DOHH2 (cell line): ENCODE measurements around the gene CTLA4.

Source experiments
- H3F3A ChIP-seq: fragments of 200-600 bp; sonication (generic), shearing (Covaris generic); 2 replicates; pipeline ENCODE4 v1.6.0; 2016; ENCODE audit warnings: antibody characterized with exemption, mild to moderate bottlenecking; ENCODE audit not compliant: control insufficient read depth, insufficient read depth
- H3K27ac ChIP-seq: fragments of 200-600 bp; sonication (generic); 2 replicates; pipeline ENCODE4 v1.5.1; 2014; ENCODE audit warnings: low read depth, mild to moderate bottlenecking, low read length, moderate library complexity
- H3K27me3 ChIP-seq: fragments of 200-600 bp; sonication (generic); 2 replicates; pipeline ENCODE4 v1.6.1; 2014; ENCODE audit warnings: mild to moderate bottlenecking, low read length, mixed read lengths; ENCODE audit not compliant: control insufficient read depth
- H3K36me3 ChIP-seq: fragments of 200-600 bp; sonication (generic); 2 replicates; pipeline ENCODE4 v1.6.1; 2014; ENCODE audit warnings: mild to moderate bottlenecking, low read length, moderate library complexity, mixed read lengths; ENCODE audit not compliant: control insufficient read depth
- H3K4me1 ChIP-seq: fragments of 200-600 bp; sonication (generic); 2 replicates; pipeline ENCODE4 v1.6.1; 2014; ENCODE audit warnings: mild to moderate bottlenecking, low read length, mixed read lengths; ENCODE audit not compliant: control insufficient read depth
- H3K4me2 ChIP-seq: fragments of 200-600 bp; sonication (generic); 2 replicates; pipeline ENCODE4 v1.6.0; 2014; ENCODE audit warnings: mild to moderate bottlenecking, low read length, moderate library complexity
- H3K4me3 ChIP-seq: fragments of 200-600 bp; sonication (generic); 2 replicates; pipeline ENCODE4 v1.5.1; 2014; ENCODE audit warnings: mild to moderate bottlenecking, low read length, mixed read lengths
- H3K79me2 ChIP-seq: fragments of 200-600 bp; sonication (generic); 2 replicates; pipeline ENCODE4 v1.6.1; 2014; ENCODE audit warnings: mild to moderate bottlenecking, low read length, mixed read lengths; ENCODE audit not compliant: control insufficient read depth
- H3K9me2 ChIP-seq: fragments of 200-600 bp; sonication (generic); replicated peaks from 2 replicates; pipeline ENCODE4 v1.6.1; 2014; ENCODE audit warnings: mild to moderate bottlenecking, low read length, mixed read lengths; ENCODE audit not compliant: control insufficient read depth
- H3K9me3 ChIP-seq: fragments of 200-600 bp; sonication (generic); 2 replicates; pipeline ENCODE4 v1.6.1; 2014; ENCODE audit warnings: antibody characterized with exemption, low read length, mixed read lengths; ENCODE audit not compliant: control insufficient read depth, insufficient read depth
- H4K20me1 ChIP-seq: fragments of 200-600 bp; sonication (generic); 2 replicates; pipeline ENCODE4 v1.6.0; 2014; ENCODE audit warnings: low read depth, mild to moderate bottlenecking, antibody characterized with exemption, low read length, moderate library complexity; ENCODE audit not compliant: control insufficient read depth, insufficient read depth
- CTCF ChIP-seq: fragments of 200-600 bp; sonication (generic); IDR thresholded peaks from one replicate; pipeline ENCODE4 v1.5.1; 2014; ENCODE audit warnings: antibody characterized with exemption, mild to moderate bottlenecking, low read depth, low read length; ENCODE audit not compliant: poor library complexity, severe bottlenecking
- EZH2phosphoT487 ChIP-seq: fragments of 200-600 bp; sonication (generic); IDR thresholded peaks from 2 replicates; pipeline ENCODE4 v1.6.1; 2017; ENCODE audit warnings: borderline replicate concordance, mild to moderate bottlenecking, antibody characterized with exemption, low read length, moderate library complexity, mixed read lengths

The CTLA4 gene

GRCh38 chr2:203894262-203894661 is 26.7 kb downstream of the CTLA4 start:
- Histone ChIP-seq H3K4me2 (no peak overlapping the region), H3K79me2 (no peaks in the 10 kb centered on the region), H3K4me3 (no peak overlapping the region), H4K20me1 (no peaks in the 10 kb centered on the region), H3K9me3 (no peaks in the 10 kb centered on the region; the same call in 1 of the 2 replicates), H3K36me3 (no peaks in the 10 kb centered on the region), H3K27ac (no peak overlapping the region), H3F3A (no peaks in the 10 kb centered on the region), H3K4me1 (peaks cover 13% of the 10 kb centered on the region), H3K9me2 (no peaks in the 10 kb centered on the region), H3K27me3 (peaks cover 21% of the 10 kb centered on the region)
- TF ChIP-seq CTCF (no peak), EZH2phosphoT487 (no peak)

GRCh38 chr2:203897544-203897943 is 30.0 kb downstream of the CTLA4 start:
- H3F3A ChIP-seq: no peaks in the 10 kb centered on the region
- TF ChIP-seq CTCF (no peak), EZH2phosphoT487 (no peak)
- H3K9me2 ChIP-seq: no peaks in the 10 kb centered on the region
- H3K27ac ChIP-seq: no peak overlapping the region
- no peak overlapping the region for H3K4me3 ChIP-seq
- no peaks in the 10 kb centered on the region for H3K36me3 ChIP-seq
- H4K20me1 ChIP-seq: no peaks in the 10 kb centered on the region
- peak overlapping the region; percentile 32 for H3K4me2 ChIP-seq
- H3K9me3 ChIP-seq: peaks cover 8% of the 10 kb centered on the region
- no peaks in the 10 kb centered on the region for H3K79me2 ChIP-seq
- H3K4me1 ChIP-seq: peaks cover 13% of the 10 kb centered on the region
- H3K27me3 ChIP-seq: peaks cover 27% of the 10 kb centered on the region

- no peak overlapping the region for H3K4me3 ChIP-seq
Measured at GRCh38 chr2:203898657-203899056, 31.1 kb downstream of the CTLA4 start.

More at GRCh38 chr2:203898657-203899056, 31.1 kb downstream of the CTLA4 start:
- H3K4me2 ChIP-seq: no peak overlapping the region
- H3K27ac ChIP-seq: no peak overlapping the region
- peaks cover 8% of the 10 kb centered on the region for H3K9me3 ChIP-seq
- no peaks in the 10 kb centered on the region for H4K20me1 ChIP-seq
- no peaks in the 10 kb centered on the region for H3K36me3 ChIP-seq
- TF ChIP-seq EZH2phosphoT487: no peak
- TF ChIP-seq CTCF: no peak
- H3K4me1 ChIP-seq: peaks cover 13% of the 10 kb centered on the region
- H3K79me2 ChIP-seq: no peaks in the 10 kb centered on the region
- peaks cover 27% of the 10 kb centered on the region for H3K27me3 ChIP-seq
- no peaks in the 10 kb centered on the region for H3K9me2 ChIP-seq
- H3F3A ChIP-seq: no peaks in the 10 kb centered on the region
